ENCODE measurements around the gene MYF5.

The MYF5 gene

GRCh38 chr12:80749456-80749855, 32.7 kb downstream of the MYF5 start:
- TF ChIP-seq CTCF (IDR thresholded peaks at IDR 0.05; ENCODE audit: extremely low read depth, insufficient read depth, missing control alignments) = no peak
- DNase-seq (ENCODE audit: low spot score) = no peak
- in situ Hi-C loops (cut with MboI; ENCODE audit: low pct_unique_long_range_greater_than_20kb, low sequenced_read_pairs, unreplicated experiment) = no loop called here

- no peak for DNase-seq (ENCODE audit: low spot score)
- in situ Hi-C loops (cut with MboI; ENCODE audit: low pct_unique_long_range_greater_than_20kb, low sequenced_read_pairs, unreplicated experiment) = no loop called here
- TF ChIP-seq CTCF (IDR thresholded peaks at IDR 0.05; ENCODE audit: extremely low read depth, insufficient read depth, missing control alignments) = no peak
These were observed 35.8 kb downstream of the MYF5 start for GRCh38 chr12:80752464-80752863.

- no peak for DNase-seq (ENCODE audit: low spot score)
- TF ChIP-seq CTCF (IDR thresholded peaks at IDR 0.05; ENCODE audit: extremely low read depth, insufficient read depth, missing control alignments) = no peak
- in situ Hi-C loops (cut with MboI; ENCODE audit: low pct_unique_long_range_greater_than_20kb, low sequenced_read_pairs, unreplicated experiment) = no loop called here
These were observed 37.6 kb downstream of the MYF5 start for GRCh38 chr12:80754274-80754673.

- no peak for TF ChIP-seq CTCF (IDR thresholded peaks at IDR 0.05; ENCODE audit: extremely low read depth, insufficient read depth, missing control alignments)
- DNase-seq (ENCODE audit: low spot score) = no peak
- in situ Hi-C loops (cut with MboI; ENCODE audit: low pct_unique_long_range_greater_than_20kb, low sequenced_read_pairs, unreplicated experiment) = no loop called here
These were observed 40.2 kb downstream of the MYF5 start for GRCh38 chr12:80756875-80757274.

GRCh38 chr12:80761838-80762237, 45.1 kb downstream of the MYF5 start:
- in situ Hi-C loops (cut with MboI; ENCODE audit: low pct_unique_long_range_greater_than_20kb, low sequenced_read_pairs, unreplicated experiment) = no loop called here
- TF ChIP-seq CTCF (IDR thresholded peaks at IDR 0.05; ENCODE audit: extremely low read depth, insufficient read depth, missing control alignments) = no peak
- DNase-seq (ENCODE audit: low spot score) = no peak

GRCh38 chr12:80763874-80764273, 47.2 kb downstream of the MYF5 start:
- peak; percentile 42 for TF ChIP-seq CTCF (IDR thresholded peaks at IDR 0.05; ENCODE audit: extremely low read depth, insufficient read depth, missing control alignments)
- DNase-seq (ENCODE audit: low spot score) = no peak
- in situ Hi-C loops (cut with MboI; ENCODE audit: low pct_unique_long_range_greater_than_20kb, low sequenced_read_pairs, unreplicated experiment) = no loop called here

GRCh38 chr12:80766210-80766609, 49.5 kb downstream of the MYF5 start:
- in situ Hi-C loops (cut with MboI; ENCODE audit: low pct_unique_long_range_greater_than_20kb, low sequenced_read_pairs, unreplicated experiment) = no loop called here
- no peak for DNase-seq (ENCODE audit: low spot score)
- no peak for TF ChIP-seq CTCF (IDR thresholded peaks at IDR 0.05; ENCODE audit: extremely low read depth, insufficient read depth, missing control alignments)
